ENCODE measurements around the gene EGFR.
A peak's percentile ranks its signal among the peaks of the same experiment; 100 is the strongest.

Gene EGFR

DNA sequence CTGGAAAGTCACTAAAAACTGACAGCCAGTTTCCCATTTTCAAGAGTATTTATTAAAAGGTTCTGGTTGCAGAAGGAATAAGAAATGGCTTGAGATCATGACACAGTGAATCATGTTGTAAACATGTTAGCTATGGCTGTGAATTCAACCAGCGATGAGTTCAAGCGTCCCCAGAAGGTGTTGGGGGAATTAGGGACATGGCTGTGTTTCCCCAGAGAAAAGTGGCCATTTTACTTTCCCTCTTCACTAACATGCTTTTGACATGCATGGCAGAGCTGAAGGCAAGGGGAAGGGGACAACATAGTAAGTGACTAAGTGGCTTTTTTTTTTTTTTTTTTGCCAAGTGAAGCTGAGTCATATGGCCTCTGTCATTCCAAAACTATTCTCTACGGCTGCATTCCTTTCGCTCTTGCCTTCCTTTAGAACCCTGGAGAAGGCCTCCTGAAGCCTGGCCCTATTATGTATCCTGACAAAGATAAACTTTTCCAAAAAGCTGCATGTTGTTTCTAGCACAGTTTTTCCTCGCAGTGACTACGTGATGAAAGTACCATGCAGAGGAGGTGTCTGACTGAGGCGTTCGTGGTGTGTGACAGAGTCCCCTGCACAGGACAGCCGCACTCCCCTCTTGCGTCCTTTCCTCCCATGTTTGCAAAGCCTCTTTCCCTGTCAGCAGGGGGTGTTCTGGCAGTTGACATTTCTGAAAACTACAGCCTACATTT lies 46.9 kb downstream of the EGFR start:
- in situ Hi-C loops (cut with MboI; ENCODE audit: low pct_unique_long_range_greater_than_20kb, low sequenced_read_pairs, unreplicated experiment): no loop called here
- DNase-seq (ENCODE audit: low spot score): no peak
- TF ChIP-seq, protein P1, sequence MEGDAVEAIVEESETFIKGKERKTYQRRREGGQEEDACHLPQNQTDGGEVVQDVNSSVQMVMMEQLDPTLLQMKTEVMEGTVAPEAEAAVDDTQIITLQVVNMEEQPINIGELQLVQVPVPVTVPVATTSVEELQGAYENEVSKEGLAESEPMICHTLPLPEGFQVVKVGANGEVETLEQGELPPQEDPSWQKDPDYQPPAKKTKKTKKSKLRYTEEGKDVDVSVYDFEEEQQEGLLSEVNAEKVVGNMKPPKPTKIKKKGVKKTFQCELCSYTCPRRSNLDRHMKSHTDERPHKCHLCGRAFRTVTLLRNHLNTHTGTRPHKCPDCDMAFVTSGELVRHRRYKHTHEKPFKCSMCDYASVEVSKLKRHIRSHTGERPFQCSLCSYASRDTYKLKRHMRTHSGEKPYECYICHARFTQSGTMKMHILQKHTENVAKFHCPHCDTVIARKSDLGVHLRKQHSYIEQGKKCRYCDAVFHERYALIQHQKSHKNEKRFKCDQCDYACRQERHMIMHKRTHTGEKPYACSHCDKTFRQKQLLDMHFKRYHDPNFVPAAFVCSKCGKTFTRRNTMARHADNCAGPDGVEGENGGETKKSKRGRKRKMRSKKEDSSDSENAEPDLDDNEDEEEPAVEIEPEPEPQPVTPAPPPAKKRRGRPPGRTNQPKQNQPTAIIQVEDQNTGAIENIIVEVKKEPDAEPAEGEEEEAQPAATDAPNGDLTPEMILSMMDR (IDR thresholded peaks at IDR 0.05; ENCODE audit: extremely low read depth, insufficient read depth, missing control alignments): peak; percentile 1

DNA sequence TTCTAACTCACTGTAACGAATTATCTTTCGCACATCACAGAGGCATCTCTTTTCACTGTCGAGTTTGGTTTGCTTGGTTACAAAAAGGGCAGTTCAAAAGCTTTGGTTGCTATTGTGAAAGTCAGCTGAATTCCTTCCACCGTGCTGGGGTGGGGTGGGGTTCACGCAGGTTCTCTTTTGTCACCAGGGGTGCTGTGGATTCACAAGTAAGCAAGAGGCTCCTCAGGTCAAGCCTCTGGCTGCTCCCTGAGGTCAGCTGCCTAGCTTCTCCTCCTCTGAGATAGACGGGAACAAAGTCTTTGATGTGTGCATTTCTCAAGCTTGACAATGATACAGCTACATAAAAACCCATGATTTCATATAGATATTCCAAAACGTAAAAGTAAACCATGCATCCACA lies 47.7 kb downstream of the EGFR start:
- in situ Hi-C loops (cut with MboI; ENCODE audit: low pct_unique_long_range_greater_than_20kb, low sequenced_read_pairs, unreplicated experiment): no loop called here
- TF ChIP-seq, protein P1 (IDR thresholded peaks at IDR 0.05; ENCODE audit: extremely low read depth, insufficient read depth, missing control alignments): no peak
- no peak for DNase-seq (ENCODE audit: low spot score)

DNA sequence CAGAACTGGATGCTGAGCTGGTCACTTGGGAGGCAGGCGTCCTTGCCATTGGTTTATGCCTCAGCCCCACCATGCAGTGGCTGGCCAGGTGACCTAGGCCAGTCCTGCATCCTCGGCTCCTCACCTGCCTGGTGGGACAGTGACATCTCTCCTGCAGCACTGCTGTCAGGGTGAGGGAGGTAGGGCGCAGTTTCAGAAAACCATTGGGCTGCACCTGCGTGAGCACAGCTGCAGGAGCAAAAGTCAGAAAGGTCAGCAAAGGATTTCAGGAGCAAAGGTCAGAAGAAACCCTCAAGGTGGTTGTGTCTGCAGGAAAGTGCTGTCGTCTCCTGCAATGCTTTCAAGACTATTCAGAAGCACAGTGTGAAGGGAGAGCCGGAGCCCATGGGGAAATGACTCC lies 48.1 kb downstream of the EGFR start:
- in situ Hi-C loops (cut with MboI; ENCODE audit: low pct_unique_long_range_greater_than_20kb, low sequenced_read_pairs, unreplicated experiment): no loop called here
- DNase-seq (ENCODE audit: low spot score): no peak
- TF ChIP-seq, protein P1 (IDR thresholded peaks at IDR 0.05; ENCODE audit: extremely low read depth, insufficient read depth, missing control alignments): no peak

DNA sequence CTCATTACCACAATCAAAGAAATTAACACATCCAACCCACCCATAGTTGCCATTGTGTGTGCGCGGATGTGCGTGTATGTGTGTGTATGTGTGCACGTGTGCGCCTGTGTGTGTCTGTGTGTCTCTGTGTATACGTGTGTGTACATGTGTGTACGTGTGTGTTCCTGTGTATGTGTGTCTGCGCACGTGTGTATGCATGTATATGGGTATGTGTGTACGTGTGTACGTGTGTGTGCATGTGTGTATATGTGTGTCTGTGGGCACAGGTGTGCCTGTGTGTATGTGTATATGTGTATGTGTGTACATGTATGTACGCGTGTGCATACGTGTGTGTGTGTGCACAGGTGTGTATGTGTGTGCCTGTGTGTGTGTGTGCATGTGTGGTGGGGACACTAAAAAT lies 48.9 kb downstream of the EGFR start:
- no peak for DNase-seq (ENCODE audit: low spot score)
- in situ Hi-C loops (cut with MboI; ENCODE audit: low pct_unique_long_range_greater_than_20kb, low sequenced_read_pairs, unreplicated experiment): no loop called here
- TF ChIP-seq, protein P1 (IDR thresholded peaks at IDR 0.05; ENCODE audit: extremely low read depth, insufficient read depth, missing control alignments): no peak

DNA sequence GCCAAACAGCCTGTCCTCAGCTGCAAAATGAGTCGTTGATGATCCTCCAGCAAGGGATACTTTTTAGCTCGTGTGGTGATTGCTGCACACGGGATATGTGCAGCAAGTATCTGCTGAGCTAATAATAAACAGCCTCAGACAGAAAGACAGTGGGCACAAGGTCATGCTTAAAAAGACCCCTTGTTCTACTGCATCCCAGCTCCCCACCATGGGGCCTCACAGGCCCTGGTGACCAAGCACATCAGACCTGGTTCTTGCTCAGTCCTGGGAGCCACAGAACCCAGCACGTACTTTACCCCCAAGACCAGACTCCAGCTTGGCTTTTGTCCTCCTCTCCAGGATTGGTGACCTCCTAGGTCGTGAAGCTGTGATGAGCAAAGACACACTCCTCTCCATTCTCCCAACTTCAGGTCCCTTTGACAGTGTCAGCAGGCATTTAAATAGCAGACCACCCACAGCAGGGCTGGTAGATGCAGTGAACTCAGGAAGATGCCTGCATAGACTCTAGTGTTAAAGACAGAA lies 50.5 kb downstream of the EGFR start:
- in situ Hi-C loops (cut with MboI; ENCODE audit: low pct_unique_long_range_greater_than_20kb, low sequenced_read_pairs, unreplicated experiment): no loop called here
- TF ChIP-seq, protein P1 (IDR thresholded peaks at IDR 0.05; ENCODE audit: extremely low read depth, insufficient read depth, missing control alignments): no peak
- DNase-seq (ENCODE audit: low spot score): no peak

DNA sequence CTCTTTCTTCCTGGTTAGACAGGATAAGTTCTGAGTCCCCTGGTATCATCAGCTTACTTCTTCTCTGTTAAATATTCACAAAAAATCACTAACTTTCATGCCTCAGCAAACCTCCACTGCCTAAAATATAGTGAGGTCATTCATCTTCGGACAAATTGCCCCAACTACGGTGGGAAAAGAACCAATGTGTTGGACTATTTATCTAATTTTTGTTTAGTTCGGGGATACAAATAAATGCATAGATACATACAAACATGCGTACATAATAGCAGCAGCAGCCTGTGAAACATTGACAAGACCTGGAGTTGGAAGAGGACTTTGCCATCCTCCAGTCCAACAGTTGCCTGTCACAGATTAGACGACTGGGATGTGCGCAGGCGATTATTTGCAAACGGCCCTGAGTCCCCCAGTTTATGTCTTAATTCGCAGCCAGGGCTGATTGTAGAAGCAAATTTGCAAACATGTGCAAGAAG lies 51.5 kb downstream of the EGFR start:
- in situ Hi-C loops (cut with MboI; ENCODE audit: low pct_unique_long_range_greater_than_20kb, low sequenced_read_pairs, unreplicated experiment): no loop called here
- no peak for DNase-seq (ENCODE audit: low spot score)
- TF ChIP-seq, protein P1 (IDR thresholded peaks at IDR 0.05; ENCODE audit: extremely low read depth, insufficient read depth, missing control alignments): no peak
